ENCODE results near the gene PRKRIP1. TPM values are rescaled to one million over a fixed set of nuclear protein-coding genes. Genes with fewer than 3 reads are reported as not detected.
A peak's percentile ranks its signal among the peaks of the same experiment; 100 is the strongest.

PRKRIP1 gene
- total and polyA plus RNA-seq, 8 donors: 17.1 to 44.9 (median 40.3) TPM

- Histone ChIP-seq H3K36me3 (peaks cover 0 to 24% of the 10 kb centered on the region in 2 donors), H3K27ac (peak within 1 kb of the TSS; percentile 85 to 97), H3K4me1 (peaks cover 13 to 62% of the 10 kb centered on the region in 2 donors), H3K4me3 (peak within 1 kb of the TSS; percentile 83 to 92), H3K9me3 (no peaks in the 10 kb centered on the region), H3K27me3 (no peaks in the 10 kb centered on the region)
- intact Hi-C loops (cut with DNase I): no loop called here
- no peak for TF ChIP-seq CTCF (IDR thresholded peaks at IDR 0.05)
- DNase-seq (peak; percentile 52 to 97 (median 84)), ATAC-seq (peak; percentile 89)
Measured at GRCh38 chr7:102433219-102434038, 37.3 kb downstream of the PRKRIP1 start, which contains the start of gene ORAI2. Gene ORAI2, plus strand, starts transcription at chr7:102433575. Its CDS starts 5,382 bp downstream, at chr7:102438957.

DNA sequence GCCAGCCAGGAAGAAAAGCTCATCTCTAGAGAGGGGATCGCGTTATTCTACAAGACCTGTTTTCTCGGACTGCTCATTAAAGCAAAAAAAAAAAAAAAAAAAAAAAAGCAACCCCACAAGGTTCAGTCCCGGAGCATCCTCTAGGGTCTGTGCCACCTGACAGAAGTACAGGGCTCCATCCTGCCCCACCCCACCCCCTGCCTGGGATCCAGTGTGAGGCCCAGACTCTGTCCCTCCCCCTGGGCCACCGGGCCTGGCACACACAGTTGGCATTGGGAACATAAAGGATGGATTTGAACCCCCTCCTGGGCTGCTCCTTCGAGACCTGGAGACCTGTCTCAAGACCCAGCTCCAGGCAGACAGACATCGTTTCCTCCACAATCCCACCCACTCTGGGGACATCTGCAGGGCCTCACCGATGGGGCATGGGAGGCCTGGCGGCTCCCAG lies 37.9 kb downstream of the PRKRIP1 start:
- Histone ChIP-seq H3K4me1 (peaks cover 13 to 57% of the 10 kb centered on the region in 2 donors), H3K27me3 (no peaks in the 10 kb centered on the region), H3K4me3 (peak overlapping the region; percentile 83 to 92), H3K9me3 (no peaks in the 10 kb centered on the region), H3K36me3 (peaks cover 0 to 28% of the 10 kb centered on the region in 2 donors), H3K27ac (peak overlapping the region; percentile 48 to 97)
- intact Hi-C loops (cut with DNase I): no loop called here
- ATAC-seq (peak; percentile 4), DNase-seq (no peak)
- no peak for TF ChIP-seq CTCF (IDR thresholded peaks at IDR 0.05)

GRCh38 chr7:102436118-102436517 lies 40.0 kb downstream of the PRKRIP1 start:
- H3K27me3 ChIP-seq: no peaks in the 10 kb centered on the region
- no peak for DNase-seq
- no peak overlapping the region for H3K4me3 ChIP-seq
- H3K9me3 ChIP-seq: no peaks in the 10 kb centered on the region
- H3K27ac ChIP-seq: no peak overlapping the region
- H3K36me3 ChIP-seq: peaks cover 0 to 47% of the 10 kb centered on the region in 2 donors
- ATAC-seq: no peak
- peaks cover 13 to 40% of the 10 kb centered on the region in 2 donors for H3K4me1 ChIP-seq
- intact Hi-C loops (cut with DNase I): no loop called here
- TF ChIP-seq CTCF (IDR thresholded peaks at IDR 0.05): no peak

DNA sequence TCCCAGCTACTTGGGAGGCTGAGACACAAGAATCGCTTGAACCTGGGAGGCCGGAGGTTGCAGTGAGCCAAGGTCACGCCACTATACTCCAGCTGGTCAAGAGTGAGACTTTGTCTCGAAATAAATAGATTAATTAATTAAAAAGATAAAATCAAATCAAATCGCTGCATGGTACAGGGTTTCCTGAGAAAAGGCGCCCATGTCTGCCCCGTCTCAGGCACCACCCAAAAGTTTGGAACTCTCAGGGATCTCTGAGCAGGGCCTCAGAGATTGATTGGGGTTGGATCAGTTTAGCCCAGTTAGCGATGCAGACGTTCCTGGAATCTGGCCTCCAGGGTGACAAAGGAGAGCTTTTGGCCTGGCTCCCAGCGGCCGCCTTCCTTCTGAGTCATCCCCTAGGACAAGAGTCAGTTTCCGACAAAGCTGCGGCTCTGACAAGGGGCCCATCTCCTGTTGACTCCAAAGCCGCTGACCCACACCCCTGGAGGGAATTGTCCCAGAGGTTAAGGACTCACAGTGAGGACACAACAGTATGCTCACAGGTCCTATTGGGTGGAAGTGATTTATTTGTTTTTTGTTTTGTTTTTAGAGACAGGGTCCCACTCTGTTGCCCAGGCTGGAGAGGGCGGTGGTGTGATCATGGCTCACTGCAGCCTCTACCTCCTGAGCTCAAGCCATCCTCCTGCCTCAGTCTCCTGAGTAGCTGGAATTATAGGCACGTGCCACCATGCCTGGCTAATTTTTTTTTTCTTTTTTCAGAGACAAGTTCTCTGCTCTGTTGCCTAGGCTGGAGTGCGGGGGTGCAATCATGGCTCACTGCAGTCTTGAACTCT lies 44.0 kb downstream of the PRKRIP1 start:
- TF ChIP-seq CTCF (IDR thresholded peaks at IDR 0.05): no peak
- Histone ChIP-seq H3K27ac (peak overlapping the region; percentile 46 to 48), H3K4me1 (peaks cover 0 to 7% of the 10 kb centered on the region in 2 donors), H3K9me3 (no peaks in the 10 kb centered on the region), H3K4me3 (no peak overlapping the region), H3K36me3 (peaks cover 0 to 77% of the 10 kb centered on the region in 2 donors), H3K27me3 (no peaks in the 10 kb centered on the region)
- intact Hi-C loops (cut with DNase I): no loop called here
- peak in 1 of 4 donors; percentile 46 for DNase-seq
- peak; percentile 58 for ATAC-seq

Data from left lung (tissue), 10 donors.